PC-3 (cell line): Measurements from ENCODE around the gene MOV10. TPM values are rescaled to one million over a fixed set of nuclear protein-coding genes. Genes with fewer than 3 reads are reported as not detected.

Source experiments
- ATAC-seq: fragments of 200-7000 bp; cut with Tn5 transposase; 2 replicates; pipeline ENCODE4 v1.9.1; 2020; ENCODE audit warnings: mild to moderate bottlenecking, moderate library complexity
- BruUV-seq: library from RNA; stranded (reverse); fragments of 400-500 nt; replicated peaks from 2 replicates; lab custom pipeline; 2021; lab: Mats Ljungman, UMichigan
- CTCF ChIA-PET: fragments of 300-600 bp; sonication (Branson Sonifier 250); formaldehyde crosslinking; loops from one replicate; lab custom pipeline; 2022; ENCODE audit warnings: antibody characterized with exemption; lab: Charles Lee
- POLR2A ChIA-PET: fragments of 300-600 bp; sonication (Branson Sonifier 250); formaldehyde crosslinking; loops from one replicate; lab custom pipeline; 2022; ENCODE audit warnings: antibody characterized with exemption; ENCODE audit not compliant: unreplicated experiment; lab: Charles Lee
- DNase-seq: peaks from one replicate; pipeline ENCODE4 v3.0.0-alpha.2; 2015
- H2AFZ ChIP-seq: fragments of 300-600 bp; sonication (generic); 2 replicates; pipeline ENCODE4 v1.6.0; 2016; ENCODE audit warnings: antibody characterized with exemption, low read length
- H3F3A ChIP-seq: fragments of 300-600 bp; sonication (generic); one replicate; pipeline ENCODE4 v1.6.0; 2017; ENCODE audit warnings: antibody characterized with exemption, low read length, control low read depth, mild to moderate bottlenecking; ENCODE audit not compliant: unreplicated experiment
- H3K27ac ChIP-seq: fragments of 300-600 bp; sonication (generic); 2 replicates; pipeline ENCODE4 v1.5.1; 2016; ENCODE audit warnings: mild to moderate bottlenecking, low read length
- H3K27me3 ChIP-seq: fragments of 300-600 bp; sonication (generic); 2 replicates; pipeline ENCODE4 v1.6.1; 2016; ENCODE audit warnings: low read length, mixed read lengths
- H3K36me3 ChIP-seq: fragments of 300-600 bp; sonication (generic); 2 replicates; pipeline ENCODE4 v1.6.1; 2016; ENCODE audit warnings: low read depth, mixed run types, low read length, mixed read lengths
- H3K4me1 ChIP-seq: fragments of 300-600 bp; sonication (generic); 2 replicates; pipeline ENCODE4 v1.5.1; 2016; ENCODE audit warnings: low read length; ENCODE audit not compliant: insufficient read depth
- H3K4me2 ChIP-seq: fragments of 300-600 bp; sonication (generic); 2 replicates; pipeline ENCODE4 v1.6.0; 2016; ENCODE audit warnings: low read length
- H3K4me3 ChIP-seq: fragments of 300-600 bp; sonication (generic); 2 replicates; pipeline ENCODE4 v1.5.1; 2016; ENCODE audit warnings: mild to moderate bottlenecking, low read length, mixed read lengths
- H3K79me2 ChIP-seq: fragments of 300-600 bp; sonication (generic); 2 replicates; pipeline ENCODE4 v1.6.1; 2017; ENCODE audit warnings: low read length, mixed read lengths
- H3K9ac ChIP-seq: fragments of 300-600 bp; sonication (generic); 2 replicates; pipeline ENCODE4 v1.6.0; 2016; ENCODE audit warnings: mild to moderate bottlenecking, low read length
- H3K9me2 ChIP-seq: fragments of 300-600 bp; sonication (generic); replicated peaks from 2 replicates; pipeline ENCODE4 v1.6.1; 2016; ENCODE audit warnings: mixed run types, low read length, mixed read lengths
- H3K9me3 ChIP-seq: fragments of 300-600 bp; sonication (generic); 2 replicates; pipeline ENCODE4 v1.6.1; 2016; ENCODE audit warnings: low read length, mixed read lengths
- H4K20me1 ChIP-seq: fragments of 300-600 bp; sonication (generic); 2 replicates; pipeline ENCODE4 v1.6.1; 2016; ENCODE audit warnings: low read length, mixed read lengths
- EZH2 ChIP-seq: fragments of 300-600 bp; sonication (generic); IDR thresholded peaks from one replicate; pipeline ENCODE4 v1.6.1; 2017; ENCODE audit warnings: antibody characterized with exemption, mild to moderate bottlenecking, low read length; ENCODE audit not compliant: unreplicated experiment
- EZH2phosphoT487 ChIP-seq: fragments of 300-600 bp; sonication (generic); IDR thresholded peaks from 2 replicates; pipeline ENCODE4 v1.6.1; 2018; ENCODE audit warnings: mild to moderate bottlenecking, antibody characterized with exemption, low read length, borderline replicate concordance
- intact Hi-C: fragments of 100-400 bp; cut with micrococcal nuclease; formaldehyde crosslinking; loops from 2 replicates; pipeline ENCODE4 v1.9.0; 2023
- total RNA-seq: library from RNA; depleted of rRNA; stranded (reverse); fragments of >200 nt; gene quantifications from 2 replicates; pipeline ENCODE4 v1.2.3, GENCODE V29; 2014
- TF ChIP-seq, protein P1 (sequence below): fragments of 300-600 bp; sonication (generic); conservative IDR thresholded peaks from 2 replicates; pipeline ENCODE4 v1.5.1; 2017; ENCODE audit warnings: antibody characterized with exemption, low read depth, mild to moderate bottlenecking, low read length

Gene MOV10
- total RNA-seq, 1 experiment from 2014 or later: 68.5 TPM

DNA sequence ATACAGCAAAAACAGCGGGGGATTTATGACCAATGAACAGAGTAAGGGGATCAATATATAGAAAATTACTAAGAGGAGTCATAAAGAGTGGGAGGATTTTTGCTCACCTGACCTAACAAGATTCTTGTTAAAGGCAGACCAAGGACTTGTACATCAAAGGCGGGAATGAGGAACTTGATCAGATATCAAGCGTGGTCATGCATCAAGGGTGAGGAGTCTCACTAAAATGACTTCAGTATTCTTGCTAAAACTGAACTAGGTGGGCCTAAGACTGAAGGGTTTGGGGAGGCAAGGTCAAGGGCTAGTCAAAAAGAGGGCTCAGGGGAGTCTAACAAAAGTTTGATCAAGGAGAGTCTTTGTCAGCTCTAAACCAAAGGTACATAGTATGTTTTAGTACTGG lies 2.1 kb downstream of the MOV10 start:
- Histone ChIP-seq H3K9me3 (no peaks in the 10 kb centered on the region), H3K9ac (no peak overlapping the region), H3F3A (peaks cover 7% of the 10 kb centered on the region), H4K20me1 (no peaks in the 10 kb centered on the region), H3K27ac (no peak overlapping the region), H3K4me1 (peaks cover 24% of the 10 kb centered on the region), H3K27me3 (no peaks in the 10 kb centered on the region), H3K79me2 (peaks cover 30% of the 10 kb centered on the region), H3K4me2 (peak overlapping the region; percentile 100; the same call in 1 of the 2 replicates), H3K4me3 (no peak overlapping the region), H3K9me2 (no peaks in the 10 kb centered on the region), H2AFZ (no peak overlapping the region), H3K36me3 (peaks cover 4% of the 10 kb centered on the region; the same call in 1 of the 2 replicates)
- TF ChIP-seq EZH2phosphoT487 (no peak), EZH2 (no peak)
- TF ChIP-seq, protein P1, sequence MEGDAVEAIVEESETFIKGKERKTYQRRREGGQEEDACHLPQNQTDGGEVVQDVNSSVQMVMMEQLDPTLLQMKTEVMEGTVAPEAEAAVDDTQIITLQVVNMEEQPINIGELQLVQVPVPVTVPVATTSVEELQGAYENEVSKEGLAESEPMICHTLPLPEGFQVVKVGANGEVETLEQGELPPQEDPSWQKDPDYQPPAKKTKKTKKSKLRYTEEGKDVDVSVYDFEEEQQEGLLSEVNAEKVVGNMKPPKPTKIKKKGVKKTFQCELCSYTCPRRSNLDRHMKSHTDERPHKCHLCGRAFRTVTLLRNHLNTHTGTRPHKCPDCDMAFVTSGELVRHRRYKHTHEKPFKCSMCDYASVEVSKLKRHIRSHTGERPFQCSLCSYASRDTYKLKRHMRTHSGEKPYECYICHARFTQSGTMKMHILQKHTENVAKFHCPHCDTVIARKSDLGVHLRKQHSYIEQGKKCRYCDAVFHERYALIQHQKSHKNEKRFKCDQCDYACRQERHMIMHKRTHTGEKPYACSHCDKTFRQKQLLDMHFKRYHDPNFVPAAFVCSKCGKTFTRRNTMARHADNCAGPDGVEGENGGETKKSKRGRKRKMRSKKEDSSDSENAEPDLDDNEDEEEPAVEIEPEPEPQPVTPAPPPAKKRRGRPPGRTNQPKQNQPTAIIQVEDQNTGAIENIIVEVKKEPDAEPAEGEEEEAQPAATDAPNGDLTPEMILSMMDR: no peak
- ATAC-seq: no peak
- POLR2A ChIA-PET: no interaction called here
- BruUV-seq: no TSS peak
- CTCF ChIA-PET: no interaction called here
- intact Hi-C loops: no loop called here
- DNase-seq: no peak

DNA sequence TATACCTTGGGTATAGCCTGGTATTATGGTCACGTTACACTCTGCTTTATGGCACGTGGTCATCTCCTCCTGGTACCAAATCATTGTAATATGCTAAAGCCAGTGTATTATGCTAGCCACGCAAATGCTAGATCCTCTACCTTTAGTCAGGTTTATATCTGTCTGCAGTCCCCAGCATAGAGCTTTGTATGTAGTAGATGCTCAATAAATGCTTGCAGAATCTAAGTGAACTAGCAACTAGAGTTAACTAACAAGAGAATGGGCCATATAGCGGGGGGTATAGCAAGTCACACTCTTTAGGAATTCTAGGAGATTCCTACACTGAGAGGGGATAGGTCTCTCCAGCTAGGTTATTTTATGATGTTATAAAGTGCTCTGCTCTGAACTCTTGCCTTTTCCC lies 3.0 kb downstream of the MOV10 start:
- no peaks in the 10 kb centered on the region for H4K20me1 ChIP-seq
- H3K27me3 ChIP-seq: no peaks in the 10 kb centered on the region
- POLR2A ChIA-PET: interaction anchor here (0.5 kb wide), 1 partner anchor 280 kb away, joined by 5 read pairs; no protein-coding TSS in a partner anchor

DNA sequence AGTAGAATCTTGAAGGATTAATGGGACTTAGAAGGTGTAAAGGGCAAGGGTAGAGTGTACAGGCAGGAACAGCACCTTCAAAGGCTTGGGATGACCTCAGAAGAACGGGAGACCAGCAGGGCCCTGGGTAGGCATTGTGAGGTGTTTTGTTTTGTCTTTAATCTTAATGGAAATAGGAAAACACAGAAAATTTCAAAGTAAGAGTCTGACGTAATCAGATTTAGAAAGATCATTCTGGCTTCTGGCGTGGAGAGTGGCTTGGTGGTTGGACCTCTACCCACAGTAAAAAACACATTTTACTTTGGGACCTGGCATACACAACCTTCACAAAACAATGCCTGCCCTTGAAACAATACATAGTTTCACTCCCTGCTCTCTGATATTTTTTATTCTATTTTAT lies 4.1 kb downstream of the MOV10 start:
- TF ChIP-seq, protein P1: no peak
- TF ChIP-seq EZH2 (no peak), EZH2phosphoT487 (no peak)
- Histone ChIP-seq H3K4me2 (no peak overlapping the region), H3K27me3 (no peaks in the 10 kb centered on the region), H4K20me1 (no peaks in the 10 kb centered on the region), H3F3A (peaks cover under 1% of the 10 kb centered on the region), H3K9ac (no peak overlapping the region), H3K27ac (no peak overlapping the region), H2AFZ (no peak overlapping the region), H3K79me2 (peaks cover 30% of the 10 kb centered on the region), H3K4me3 (no peak overlapping the region), H3K4me1 (peaks cover 17% of the 10 kb centered on the region; the same call in 1 of the 2 replicates), H3K9me2 (no peaks in the 10 kb centered on the region), H3K9me3 (no peaks in the 10 kb centered on the region), H3K36me3 (no peaks in the 10 kb centered on the region)
- POLR2A ChIA-PET: no interaction called here
- DNase-seq (no peak), ATAC-seq (no peak)
- intact Hi-C loops: no loop called here
- no TSS peak for BruUV-seq
- CTCF ChIA-PET: no interaction called here

More for the DNA sequence above, 3.0 kb downstream of the MOV10 start:
- peaks cover 7% of the 10 kb centered on the region for H3F3A ChIP-seq
- H3K9me3 ChIP-seq: no peaks in the 10 kb centered on the region
- CTCF ChIA-PET: no interaction called here
- H3K4me3 ChIP-seq: no peak overlapping the region
- intact Hi-C loops: no loop called here
- H3K9ac ChIP-seq: no peak overlapping the region
- BruUV-seq: no TSS peak
- DNase-seq (no peak), ATAC-seq (no peak)
- H3K79me2 ChIP-seq: peaks cover 30% of the 10 kb centered on the region
- no peaks in the 10 kb centered on the region for H3K9me2 ChIP-seq
- peaks cover 24% of the 10 kb centered on the region for H3K4me1 ChIP-seq
- no peak for TF ChIP-seq EZH2phosphoT487
- TF ChIP-seq EZH2: no peak
- TF ChIP-seq, protein P1: no peak
- no peaks in the 10 kb centered on the region for H3K36me3 ChIP-seq
- no peak overlapping the region for H3K4me2 ChIP-seq
- H3K27ac ChIP-seq: no peak overlapping the region
- H2AFZ ChIP-seq: no peak overlapping the region
